Measurements from ENCODE around the gene CYTH4.

DNA sequence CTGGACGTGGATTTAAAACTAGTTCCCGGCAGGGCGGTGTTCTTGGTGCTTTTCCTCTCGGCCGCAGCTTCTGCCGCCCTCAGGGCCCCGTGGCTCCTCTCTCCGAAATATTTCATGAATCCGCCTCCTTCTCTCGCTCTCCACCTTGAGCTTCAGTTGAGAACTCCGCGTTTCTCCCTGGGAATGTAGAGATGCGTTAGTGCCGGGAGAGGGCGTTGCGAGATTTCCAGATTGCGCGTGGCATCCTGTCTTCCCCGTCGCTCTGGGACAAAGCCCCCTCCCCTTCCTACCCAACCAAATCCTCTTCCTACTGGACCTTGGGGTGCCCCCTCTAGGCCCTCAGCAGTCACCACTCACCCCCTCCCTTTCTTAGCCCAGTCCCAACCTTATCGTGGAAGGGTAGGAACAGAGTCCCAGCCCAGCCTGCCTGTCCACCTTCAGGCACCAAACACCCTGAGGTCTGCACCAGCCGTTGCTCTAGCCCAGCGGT is 22.7 kb upstream of the CYTH4 start:
- TF ChIP-seq EZH2 (IDR thresholded peaks at IDR 0.05; ENCODE audit: low read depth): no peak
- TF ChIP-seq, protein P1, sequence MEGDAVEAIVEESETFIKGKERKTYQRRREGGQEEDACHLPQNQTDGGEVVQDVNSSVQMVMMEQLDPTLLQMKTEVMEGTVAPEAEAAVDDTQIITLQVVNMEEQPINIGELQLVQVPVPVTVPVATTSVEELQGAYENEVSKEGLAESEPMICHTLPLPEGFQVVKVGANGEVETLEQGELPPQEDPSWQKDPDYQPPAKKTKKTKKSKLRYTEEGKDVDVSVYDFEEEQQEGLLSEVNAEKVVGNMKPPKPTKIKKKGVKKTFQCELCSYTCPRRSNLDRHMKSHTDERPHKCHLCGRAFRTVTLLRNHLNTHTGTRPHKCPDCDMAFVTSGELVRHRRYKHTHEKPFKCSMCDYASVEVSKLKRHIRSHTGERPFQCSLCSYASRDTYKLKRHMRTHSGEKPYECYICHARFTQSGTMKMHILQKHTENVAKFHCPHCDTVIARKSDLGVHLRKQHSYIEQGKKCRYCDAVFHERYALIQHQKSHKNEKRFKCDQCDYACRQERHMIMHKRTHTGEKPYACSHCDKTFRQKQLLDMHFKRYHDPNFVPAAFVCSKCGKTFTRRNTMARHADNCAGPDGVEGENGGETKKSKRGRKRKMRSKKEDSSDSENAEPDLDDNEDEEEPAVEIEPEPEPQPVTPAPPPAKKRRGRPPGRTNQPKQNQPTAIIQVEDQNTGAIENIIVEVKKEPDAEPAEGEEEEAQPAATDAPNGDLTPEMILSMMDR (conservative IDR thresholded peaks at IDR 0.05): peak; percentile 66
